Thoracic aorta (tissue), 2 donors: ENCODE measurements around the gene GPR162. TPM values are rescaled to one million over a fixed set of nuclear protein-coding genes. Genes with fewer than 3 reads are reported as not detected.
"Not testable (repeated sequence)": the region's sequence is repeated elsewhere in the genome, so short reads cannot be mapped to it uniquely, and the experiment has no call there.

Experiments
- ATAC-seq: fragments of 150-250 bp; one replicate; pipeline ENCODE4 v1.8.0; 2017; ENCODE audit warnings: low read depth; ENCODE audit not compliant: insufficient number of reproducible peaks, low FRiP score
- DNase-seq: peaks from one replicate; pipeline ENCODE4 v3.0.0-alpha.2; 2020; ENCODE audit warnings: low spot score
- H3K27ac ChIP-seq, 2 donors: fragments of 200-600 bp; sonication (generic); 1 replicate in 1 of 2; 2 replicates in 1 of 2; pipeline ENCODE4 v1.5.1; 2016; ENCODE audit warnings: mild to moderate bottlenecking in 2 of 2, moderate library complexity in 2 of 2
- H3K27me3 ChIP-seq: fragments of 200-600 bp; sonication (generic); replicated peaks from 2 replicates; pipeline ENCODE4 v1.6.0; 2016; ENCODE audit warnings: mild to moderate bottlenecking; ENCODE audit not compliant: insufficient read depth
- H3K36me3 ChIP-seq: fragments of 200-600 bp; sonication (generic); one replicate; pipeline ENCODE4 v1.5.1; 2016
- H3K4me1 ChIP-seq, 2 donors: fragments of 200-600 bp; sonication (generic); 1 replicate in 1 of 2; 2 replicates in 1 of 2; pipeline versions ENCODE4 v1.5.1 to v1.6.0; 2016; ENCODE audit warnings: low read depth in 2 of 2, mild to moderate bottlenecking in 1 of 2; ENCODE audit not compliant: control insufficient read depth in 1 of 2
- H3K4me3 ChIP-seq: fragments of 200-600 bp; sonication (generic); 2 replicates; pipeline ENCODE4 v1.5.1; 2016; ENCODE audit warnings: mild to moderate bottlenecking
- H3K9me3 ChIP-seq: fragments of 200-600 bp; sonication (generic); 2 replicates; pipeline ENCODE4 v1.5.1; 2016
- CTCF ChIP-seq: fragments of 200-600 bp; sonication (generic); IDR thresholded peaks from one replicate; pipeline ENCODE4 v1.5.1; 2019; ENCODE audit warnings: antibody characterized with exemption
- total RNA-seq, 2 donors: library from RNA; depleted of rRNA; stranded (reverse); fragments of >200 nt; gene quantifications; one replicate each; pipeline versions ENCODE4 v1.1.0 to v1.2.3, GENCODE V29; 2016

Gene GPR162
- total RNA-seq, 2 donors from 2014 or later: 1.1 to 3.1 TPM

- H3K4me1 ChIP-seq: peaks cover 26 to 41% of the 10 kb centered on the region in 2 donors
- DNase-seq (peak; percentile 56), ATAC-seq (peak; percentile 3)
- peak overlapping the region; percentile 97 to 98 for H3K27ac ChIP-seq
- TF ChIP-seq CTCF: no peak
- peaks cover 35% of the 10 kb centered on the region for H3K36me3 ChIP-seq
- H3K4me3 ChIP-seq: peak overlapping the region; percentile 99
- H3K9me3 ChIP-seq: no peaks in the 10 kb centered on the region
- H3K27me3 ChIP-seq: no peaks in the 10 kb centered on the region
Observed at GRCh38 chr12:6866920-6867412, 45.3 kb downstream of the GPR162 start.

- TF ChIP-seq CTCF: no peak
- Histone ChIP-seq H3K4me1 (peaks cover 28 to 44% of the 10 kb centered on the region in 2 donors), H3K36me3 (peaks cover 29% of the 10 kb centered on the region), H3K4me3 (peak within 1 kb of the TSS; percentile 99), H3K27me3 (no peaks in the 10 kb centered on the region), H3K9me3 (no peaks in the 10 kb centered on the region), H3K27ac (peak within 1 kb of the TSS; percentile 97 to 98)
- ATAC-seq: peak; percentile 81
- DNase-seq: no peak
Observed at GRCh38 chr12:6867413-6868210, 46.0 kb downstream of the GPR162 start, which contains the start of gene TPI1. TPI1 (plus strand) TSS chr12:6867531; CDS start chr12:6867567, 36 bp downstream.

- Histone ChIP-seq H3K27me3 (no peaks in the 10 kb centered on the region), H3K9me3 (no peaks in the 10 kb centered on the region), H3K27ac (peak overlapping the region; percentile 88 to 98), H3K36me3 (peaks cover 22% of the 10 kb centered on the region), H3K4me3 (peak overlapping the region; percentile 99), H3K4me1 (peaks cover 28 to 44% of the 10 kb centered on the region in 2 donors)
- TF ChIP-seq CTCF: no peak
- no peak for ATAC-seq
- DNase-seq: no peak
Observed at GRCh38 chr12:6868211-6869048, 46.8 kb downstream of the GPR162 start.

GRCh38 chr12:6869049-6870021 lies 47.7 kb downstream of the GPR162 start:
- H3K27me3 ChIP-seq: no peaks in the 10 kb centered on the region
- peaks cover 13% of the 10 kb centered on the region for H3K36me3 ChIP-seq
- H3K4me1 ChIP-seq: peaks cover 33 to 46% of the 10 kb centered on the region in 2 donors
- H3K4me3 ChIP-seq: peak overlapping the region; percentile 99
- DNase-seq (no peak), ATAC-seq (no peak)
- TF ChIP-seq CTCF: peak; percentile 95
- peak overlapping the region; percentile 30 to 98 for H3K27ac ChIP-seq
- H3K9me3 ChIP-seq: no peaks in the 10 kb centered on the region

- DNase-seq, H3K27me3 ChIP-seq: not testable (repeated sequence)
- peaks cover 33 to 50% of the 10 kb centered on the region in 2 donors for H3K4me1 ChIP-seq
Observed at GRCh38 chr12:6870304-6870703, 48.7 kb downstream of the GPR162 start.

More at GRCh38 chr12:6870304-6870703, 48.7 kb downstream of the GPR162 start:
- not testable (repeated sequence) for H3K27ac ChIP-seq, H3K9me3 ChIP-seq, H3K4me3 ChIP-seq, ATAC-seq
- H3K36me3 ChIP-seq: peaks cover 11% of the 10 kb centered on the region
